HEK293T (cell line): ENCODE measurements around the gene EPHB3.

Experiments
- BHLHE40 ChIP-seq: fragments of 450-650 bp; IDR thresholded peaks from 2 replicates; pipeline ENCODE4 v1.6.1; 2016; ENCODE audit warnings: mild to moderate bottlenecking, moderate library complexity, borderline replicate concordance
- ELF4 ChIP-seq: fragments of 450-650 bp; IDR thresholded peaks from 2 replicates; pipeline ENCODE4 v1.6.1; 2017; ENCODE audit warnings: antibody characterized with exemption
- FOXA1 ChIP-seq: fragments of 450-650 bp; IDR thresholded peaks from 2 replicates; pipeline ENCODE4 v1.6.1; 2016; ENCODE audit warnings: mild to moderate bottlenecking
- FOXK2 ChIP-seq: fragments of 450-650 bp; IDR thresholded peaks from 2 replicates; pipeline ENCODE4 v1.6.1; 2016; ENCODE audit warnings: mild to moderate bottlenecking
- FOXM1 ChIP-seq: fragments of 450-650 bp; IDR thresholded peaks from 2 replicates; pipeline ENCODE4 v1.6.1; 2017; ENCODE audit warnings: mild to moderate bottlenecking, borderline replicate concordance
- HDGF ChIP-seq: fragments of 450-650 bp; IDR thresholded peaks from 2 replicates; pipeline ENCODE4 v1.6.1; 2017; ENCODE audit warnings: antibody characterized with exemption, borderline replicate concordance
- L3MBTL2 ChIP-seq: fragments of 450-650 bp; conservative IDR thresholded peaks from 2 replicates; pipeline ENCODE4 v1.6.1; 2016; ENCODE audit warnings: mild to moderate bottlenecking
- NFRKB ChIP-seq: fragments of 450-650 bp; IDR thresholded peaks from 2 replicates; pipeline ENCODE4 v1.6.1; 2016; ENCODE audit warnings: mild to moderate bottlenecking, moderate library complexity
- SP1 ChIP-seq: fragments of 450-650 bp; IDR thresholded peaks from 2 replicates; pipeline ENCODE4 v1.6.1; 2017
- SUZ12 ChIP-seq: fragments of 450-650 bp; IDR thresholded peaks from 2 replicates; pipeline ENCODE4 v1.6.1; 2016; ENCODE audit warnings: mild to moderate bottlenecking
- TARDBP ChIP-seq: fragments of 450-650 bp; IDR thresholded peaks from 2 replicates; pipeline ENCODE4 v1.6.1; 2016

- TF ChIP-seq FOXA1 (no peak), SUZ12 (no peak), ELF4 (no peak), NFRKB (no peak), BHLHE40 (no peak), HDGF (no peak), FOXM1 (no peak), L3MBTL2 (no peak), SP1 (no peak), TARDBP (no peak), FOXK2 (no peak)
Observed at GRCh38 chr3:184559336-184559735, 2.2 kb upstream of the EPHB3 start.
